ENCODE measurements around the gene CCDC201. TPM values are rescaled to one million over a fixed set of nuclear protein-coding genes. Genes with fewer than 3 reads are reported as not detected.

CCDC201 gene
- total and polyA plus RNA-seq, 10 donors, result not detected

- Histone ChIP-seq H3K27me3 (replicated peaks in 1 of 7) (peaks cover 0 to 25% (median 6%) of the 10 kb centered on the region in 7 donors), H3K4me3 (no peak overlapping the region), H3K36me3 (peaks cover 0 to 5% (median 2%) of the 10 kb centered on the region in 6 donors), H3K9me3 (no peaks in the 10 kb centered on the region), H3K27ac (no peak overlapping the region), H3K4me1 (peaks cover 0 to 8% (median 5%) of the 10 kb centered on the region in 6 donors)
- 80 to 89% (median 81%) methylated on average over 7 of the region's 7 CpGs for WGBS, 5 donors
- no peak for TF ChIP-seq POLR2A (IDR thresholded peaks at IDR 0.05)
- no peak for TF ChIP-seq CTCF (IDR thresholded peaks at IDR 0.05 in 8 of 11, conservative IDR thresholded peaks at IDR 0.05 in 3 of 11)
- no peak for TF ChIP-seq POLR2AphosphoS5 (IDR thresholded peaks at IDR 0.05)
- intact Hi-C loops (cut with DNase I; ENCODE audit: low total_unique reads), result no loop called here
- no peak for DNase-seq
Observed at GRCh38 chr7:45912972-45913371, 40.1 kb upstream of the CCDC201 start.

- TF ChIP-seq CTCF (IDR thresholded peaks at IDR 0.05 in 8 of 11, conservative IDR thresholded peaks at IDR 0.05 in 3 of 11), result no peak
- Histone ChIP-seq H3K4me3 (no peak overlapping the region), H3K36me3 (peaks cover 0 to 5% (median 0%) of the 10 kb centered on the region in 6 donors), H3K4me1 (no peaks in the 10 kb centered on the region), H3K9me3 (no peaks in the 10 kb centered on the region), H3K27ac (no peak overlapping the region), H3K27me3 (replicated peaks in 1 of 7) (peaks cover 0 to 8% (median 0%) of the 10 kb centered on the region in 7 donors)
- intact Hi-C loops (cut with DNase I; ENCODE audit: low total_unique reads), result no loop called here
- 86 to 92% (median 89%) methylated on average over 9 of the region's 9 CpGs for WGBS, 5 donors
- DNase-seq, result no peak
Observed at GRCh38 chr7:45911311-45911710, 38.4 kb upstream of the CCDC201 start.

GRCh38 chr7:45910855-45911254 is 38.0 kb upstream of the CCDC201 start:
- intact Hi-C loops (cut with DNase I; ENCODE audit: low total_unique reads), result no loop called here
- no peak for TF ChIP-seq POLR2AphosphoS5 (IDR thresholded peaks at IDR 0.05)
- no peak for TF ChIP-seq CTCF (IDR thresholded peaks at IDR 0.05 in 8 of 11, conservative IDR thresholded peaks at IDR 0.05 in 3 of 11)
- TF ChIP-seq POLR2A (IDR thresholded peaks at IDR 0.05), result no peak
- 85 to 94% (median 89%) methylated on average over 3 of the region's 3 CpGs for WGBS, 5 donors
- Histone ChIP-seq H3K4me3 (no peak overlapping the region), H3K9me3 (peaks cover 0 to 4% (median 0%) of the 10 kb centered on the region in 8 donors), H3K27ac (no peak overlapping the region), H3K27me3 (replicated peaks in 1 of 7) (peaks cover 0 to 5% (median 0%) of the 10 kb centered on the region in 7 donors), H3K4me1 (no peaks in the 10 kb centered on the region), H3K36me3 (peaks cover 0 to 5% (median 0%) of the 10 kb centered on the region in 6 donors)
- DNase-seq, result no peak

GRCh38 chr7:45909561-45909960 is 36.7 kb upstream of the CCDC201 start:
- no peak for TF ChIP-seq POLR2A (IDR thresholded peaks at IDR 0.05)
- TF ChIP-seq POLR2AphosphoS5 (IDR thresholded peaks at IDR 0.05), result no peak
- TF ChIP-seq CTCF (IDR thresholded peaks at IDR 0.05 in 8 of 11, conservative IDR thresholded peaks at IDR 0.05 in 3 of 11), result no peak
- intact Hi-C loops (cut with DNase I; ENCODE audit: low total_unique reads), result no loop called here
- no peak for DNase-seq
- Histone ChIP-seq H3K27ac (no peak overlapping the region), H3K4me3 (no peak overlapping the region), H3K9me3 (peaks cover 0 to 11% (median 0%) of the 10 kb centered on the region in 8 donors), H3K4me1 (no peaks in the 10 kb centered on the region), H3K27me3 (replicated peaks in 1 of 7) (peaks cover 0 to 2% (median 0%) of the 10 kb centered on the region in 7 donors), H3K36me3 (peaks cover 0 to 4% (median 0%) of the 10 kb centered on the region in 6 donors)
